Neural progenitor cell (in vitro differentiated cells): ENCODE data around the gene RNU7-1.

ENCODE experiments used
- EZH2 ChIP-seq: fragments of 200-600 bp; sonication (generic); IDR thresholded peaks from 2 replicates; pipeline ENCODE4 v1.6.1; 2017; ENCODE audit warnings: antibody characterized with exemption, mild to moderate bottlenecking, moderate library complexity
- EZH2phosphoT487 ChIP-seq: fragments of 200-600 bp; sonication (generic); IDR thresholded peaks from 2 replicates; pipeline ENCODE4 v1.6.1; 2017; ENCODE audit warnings: antibody characterized with exemption
- TF ChIP-seq, protein P1 (sequence below): fragments of 200-600 bp; sonication (generic); IDR thresholded peaks from 2 replicates; pipeline ENCODE4 v1.5.1; 2017; ENCODE audit warnings: antibody characterized with exemption, mild to moderate bottlenecking

DNA sequence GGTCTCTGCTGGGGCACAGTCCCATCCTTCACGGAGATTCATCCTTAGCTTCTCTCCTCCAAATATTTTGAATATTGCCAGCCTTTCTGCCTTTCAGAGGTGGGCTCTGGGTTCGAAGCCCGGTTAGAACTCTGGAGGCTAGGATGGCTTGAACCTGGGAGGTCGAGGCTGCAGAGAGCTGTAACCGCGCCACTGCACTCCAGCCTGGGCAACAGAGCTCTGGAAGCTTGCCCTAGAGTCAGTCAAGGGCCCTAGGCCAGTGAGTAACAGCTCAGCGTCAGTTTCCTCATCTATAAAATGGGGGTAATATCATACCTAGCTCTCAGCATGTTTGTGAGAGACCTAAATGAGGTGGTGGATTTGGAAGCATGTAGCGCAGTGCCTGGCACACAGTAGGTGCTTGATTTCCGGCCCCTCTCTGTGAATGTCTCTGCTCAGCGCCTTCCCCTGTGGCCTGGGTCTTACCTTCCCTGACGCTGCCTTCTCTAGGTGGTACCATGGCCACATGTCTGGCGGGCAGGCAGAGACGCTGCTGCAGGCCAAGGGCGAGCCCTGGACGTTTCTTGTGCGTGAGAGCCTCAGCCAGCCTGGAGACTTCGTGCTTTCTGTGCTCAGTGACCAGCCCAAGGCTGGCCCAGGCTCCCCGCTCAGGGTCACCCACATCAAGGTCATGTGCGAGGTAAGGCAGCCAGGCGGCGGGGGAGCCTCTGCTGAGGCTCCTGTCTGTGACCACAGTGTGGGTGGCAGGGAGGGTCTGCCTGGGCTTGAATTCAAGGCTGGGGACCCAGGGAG is 10.9 kb downstream of the RNU7-1 start:
- TF ChIP-seq, protein P1, sequence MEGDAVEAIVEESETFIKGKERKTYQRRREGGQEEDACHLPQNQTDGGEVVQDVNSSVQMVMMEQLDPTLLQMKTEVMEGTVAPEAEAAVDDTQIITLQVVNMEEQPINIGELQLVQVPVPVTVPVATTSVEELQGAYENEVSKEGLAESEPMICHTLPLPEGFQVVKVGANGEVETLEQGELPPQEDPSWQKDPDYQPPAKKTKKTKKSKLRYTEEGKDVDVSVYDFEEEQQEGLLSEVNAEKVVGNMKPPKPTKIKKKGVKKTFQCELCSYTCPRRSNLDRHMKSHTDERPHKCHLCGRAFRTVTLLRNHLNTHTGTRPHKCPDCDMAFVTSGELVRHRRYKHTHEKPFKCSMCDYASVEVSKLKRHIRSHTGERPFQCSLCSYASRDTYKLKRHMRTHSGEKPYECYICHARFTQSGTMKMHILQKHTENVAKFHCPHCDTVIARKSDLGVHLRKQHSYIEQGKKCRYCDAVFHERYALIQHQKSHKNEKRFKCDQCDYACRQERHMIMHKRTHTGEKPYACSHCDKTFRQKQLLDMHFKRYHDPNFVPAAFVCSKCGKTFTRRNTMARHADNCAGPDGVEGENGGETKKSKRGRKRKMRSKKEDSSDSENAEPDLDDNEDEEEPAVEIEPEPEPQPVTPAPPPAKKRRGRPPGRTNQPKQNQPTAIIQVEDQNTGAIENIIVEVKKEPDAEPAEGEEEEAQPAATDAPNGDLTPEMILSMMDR, result no peak
- no peak for TF ChIP-seq EZH2
- no peak for TF ChIP-seq EZH2phosphoT487
